AG10803 (cell line): ENCODE results near the gene ONECUT1.

Experiments used
- DNase-seq: peaks from one replicate; pipeline ENCODE4 v3.0.0; 2010; ENCODE audit warnings: low read depth
- H3K4me3 ChIP-seq: 2 replicates; pipeline ENCODE4 v1.5.1; 2011; ENCODE audit warnings: mild to moderate bottlenecking, low read length, control low read depth
- TF ChIP-seq, protein P1 (sequence below): conservative IDR thresholded peaks from 2 replicates; pipeline ENCODE4 v1.5.1; 2011; ENCODE audit warnings: mild to moderate bottlenecking, low read length, control low read depth, inconsistent platforms

ONECUT1 gene

DNA sequence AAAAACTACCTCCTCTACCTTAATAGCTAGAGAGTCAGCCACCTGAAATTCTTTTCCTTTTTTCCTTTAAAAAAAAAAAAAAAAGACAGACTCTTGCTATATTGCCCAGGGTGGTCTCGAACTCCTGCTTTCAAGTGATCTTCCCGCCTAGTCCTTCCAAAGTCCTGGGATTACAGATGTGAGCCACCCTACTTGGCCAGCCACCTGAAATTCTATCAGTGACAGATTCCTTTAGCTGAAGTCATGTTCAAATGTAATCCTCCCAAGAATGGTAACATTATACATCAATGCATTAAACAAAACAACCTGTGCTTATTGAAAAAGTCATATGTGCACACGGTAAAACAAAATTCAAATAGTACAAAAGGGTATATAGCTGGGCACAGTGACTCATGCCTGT is 59.1 kb downstream of the ONECUT1 start:
- DNase-seq: no peak
- TF ChIP-seq, protein P1, sequence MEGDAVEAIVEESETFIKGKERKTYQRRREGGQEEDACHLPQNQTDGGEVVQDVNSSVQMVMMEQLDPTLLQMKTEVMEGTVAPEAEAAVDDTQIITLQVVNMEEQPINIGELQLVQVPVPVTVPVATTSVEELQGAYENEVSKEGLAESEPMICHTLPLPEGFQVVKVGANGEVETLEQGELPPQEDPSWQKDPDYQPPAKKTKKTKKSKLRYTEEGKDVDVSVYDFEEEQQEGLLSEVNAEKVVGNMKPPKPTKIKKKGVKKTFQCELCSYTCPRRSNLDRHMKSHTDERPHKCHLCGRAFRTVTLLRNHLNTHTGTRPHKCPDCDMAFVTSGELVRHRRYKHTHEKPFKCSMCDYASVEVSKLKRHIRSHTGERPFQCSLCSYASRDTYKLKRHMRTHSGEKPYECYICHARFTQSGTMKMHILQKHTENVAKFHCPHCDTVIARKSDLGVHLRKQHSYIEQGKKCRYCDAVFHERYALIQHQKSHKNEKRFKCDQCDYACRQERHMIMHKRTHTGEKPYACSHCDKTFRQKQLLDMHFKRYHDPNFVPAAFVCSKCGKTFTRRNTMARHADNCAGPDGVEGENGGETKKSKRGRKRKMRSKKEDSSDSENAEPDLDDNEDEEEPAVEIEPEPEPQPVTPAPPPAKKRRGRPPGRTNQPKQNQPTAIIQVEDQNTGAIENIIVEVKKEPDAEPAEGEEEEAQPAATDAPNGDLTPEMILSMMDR: no peak
- no peak overlapping the region for H3K4me3 ChIP-seq

DNA sequence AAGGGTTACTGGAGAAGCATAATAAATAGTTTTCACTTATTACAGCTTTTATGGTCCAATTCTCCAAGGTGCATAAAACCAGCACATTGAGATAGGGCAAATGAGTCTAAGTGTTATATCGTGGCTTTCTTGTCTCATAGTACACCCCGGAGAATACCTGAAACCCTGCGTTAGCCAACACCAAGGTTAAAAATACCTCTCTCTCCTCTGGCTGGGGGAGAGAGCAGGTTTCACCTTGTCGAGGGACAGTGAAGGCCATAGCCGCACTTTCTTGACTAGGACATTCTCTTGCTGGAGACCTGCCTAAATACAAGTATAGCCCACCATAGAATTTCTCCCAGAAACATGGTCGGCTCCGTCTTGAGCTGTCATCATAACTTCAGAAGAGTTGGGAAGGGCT is 59.5 kb downstream of the ONECUT1 start:
- no peak overlapping the region for H3K4me3 ChIP-seq
- TF ChIP-seq, protein P1: no peak
- no peak for DNase-seq

DNA sequence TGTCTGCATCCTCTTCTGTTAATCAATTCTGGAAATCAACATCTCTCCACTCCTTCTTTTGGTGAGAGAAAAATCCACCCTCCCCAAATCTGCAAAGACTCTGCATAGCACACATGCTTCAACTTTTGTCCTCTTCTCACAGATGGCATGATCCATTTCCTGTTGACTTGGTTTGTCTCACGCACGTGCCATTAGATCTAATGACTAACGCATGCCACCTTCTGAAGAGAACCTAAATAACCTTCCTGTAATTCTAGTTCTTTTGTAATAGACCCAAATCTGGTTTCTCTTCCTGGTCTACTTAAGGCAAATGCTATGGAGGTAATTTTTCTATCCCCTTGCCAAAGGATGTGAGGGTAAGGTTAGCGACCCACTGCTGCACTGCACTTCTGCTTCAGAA is 60.0 kb downstream of the ONECUT1 start:
- peak; percentile 89 for DNase-seq
- TF ChIP-seq, protein P1: no peak
- no peak overlapping the region for H3K4me3 ChIP-seq

DNA sequence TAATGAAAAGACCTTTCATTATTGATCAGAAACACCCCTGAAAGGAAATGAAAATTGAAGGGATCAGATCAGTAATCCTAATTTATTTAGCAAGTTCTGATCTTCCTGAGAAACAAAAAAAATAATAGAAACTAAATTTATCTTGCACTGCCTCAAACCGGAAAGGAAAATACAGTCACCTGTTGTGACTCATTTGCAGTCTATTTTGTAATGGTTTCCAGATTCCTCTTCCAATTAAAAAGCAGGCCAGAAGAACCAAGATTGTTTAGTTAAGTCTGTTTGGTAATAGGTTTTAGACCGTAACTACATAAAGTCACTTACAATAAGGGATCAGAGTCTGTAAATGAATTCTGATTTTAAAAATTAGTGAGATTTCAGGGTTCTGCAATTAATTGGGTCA is 61.2 kb downstream of the ONECUT1 start:
- no peak overlapping the region for H3K4me3 ChIP-seq
- peak; percentile 69 for DNase-seq
- TF ChIP-seq, protein P1: no peak

DNA sequence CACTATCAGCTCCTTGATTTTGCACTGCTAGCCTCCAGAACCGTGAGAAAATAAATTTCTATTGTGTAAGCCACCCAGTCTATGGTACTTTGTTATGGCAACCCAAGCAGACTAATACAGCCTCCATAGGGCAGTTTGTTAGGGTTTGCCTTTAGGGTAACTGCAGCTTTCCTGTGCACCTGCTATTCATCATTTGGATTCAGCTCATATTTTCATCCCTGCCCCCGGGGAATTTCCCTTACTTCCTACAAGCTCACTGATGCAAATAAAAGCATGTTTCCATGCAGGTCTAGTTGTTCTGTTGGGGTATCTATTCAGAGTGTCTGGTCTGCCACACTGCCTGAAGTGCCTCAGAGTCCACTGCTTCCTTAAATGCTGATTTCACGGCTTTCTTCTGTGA is 62.3 kb downstream of the ONECUT1 start:
- TF ChIP-seq, protein P1: no peak
- no peak overlapping the region for H3K4me3 ChIP-seq
- DNase-seq: no peak

DNA sequence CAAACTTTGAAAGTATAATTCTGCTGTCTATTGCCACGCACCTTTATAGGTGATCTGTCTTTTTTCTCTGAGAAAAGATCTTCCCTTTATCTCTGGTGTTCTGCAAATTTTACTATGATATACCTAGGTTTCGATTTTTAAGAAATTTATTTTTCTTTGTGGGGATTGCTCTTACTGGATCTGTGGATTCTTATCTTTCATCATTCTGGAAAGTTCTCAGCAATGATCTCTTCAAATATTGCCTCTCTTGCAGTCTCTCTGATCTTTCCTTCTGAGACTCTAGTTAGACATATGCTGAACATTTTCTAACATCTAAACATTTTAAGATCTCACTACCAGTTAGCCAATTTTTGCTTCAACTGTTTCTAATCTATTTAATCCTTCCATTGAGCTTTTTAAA is 63.9 kb downstream of the ONECUT1 start:
- H3K4me3 ChIP-seq: no peak overlapping the region
- TF ChIP-seq, protein P1: no peak
- no peak for DNase-seq

DNA sequence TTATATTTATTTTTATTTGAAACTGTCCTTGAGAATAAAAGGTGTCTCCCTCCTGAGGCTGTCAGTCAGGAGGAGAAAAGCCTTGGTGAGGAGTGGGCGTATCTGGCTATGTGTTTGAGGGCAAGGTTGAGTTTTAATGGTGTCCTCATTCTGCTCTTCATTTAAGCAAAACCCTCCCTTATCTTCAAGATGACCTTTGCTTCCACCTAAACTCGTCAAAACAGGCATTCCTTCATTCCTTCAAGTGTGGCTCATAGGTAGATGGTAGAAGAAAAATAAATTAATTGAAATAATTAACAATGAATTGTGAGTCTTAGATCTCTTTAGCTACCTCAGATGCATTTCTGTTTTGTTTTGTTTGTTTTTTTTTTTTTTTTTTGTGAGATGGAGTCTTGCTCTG is 71.6 kb downstream of the ONECUT1 start:
- TF ChIP-seq, protein P1: no peak
- H3K4me3 ChIP-seq: no peak overlapping the region
- no peak for DNase-seq
